Effector CD4-positive, alpha-beta T cell (primary cell): Measurements from ENCODE around the gene ITGB1BP1.

Experiments
- DNase-seq: peaks from one replicate; pipeline ENCODE4 v3.0.0-alpha.2; 2020

Gene ITGB1BP1

GRCh38 chr2:9377461-9378097, 45.7 kb downstream of the ITGB1BP1 start:
- no peak for DNase-seq

- DNase-seq = no peak
Observed at GRCh38 chr2:9375857-9376428, 47.4 kb downstream of the ITGB1BP1 start.

GRCh38 chr2:9374071-9374730, 49.1 kb downstream of the ITGB1BP1 start:
- DNase-seq = no peak

- no peak for DNase-seq
Observed at GRCh38 chr2:9373476-9373875, 49.9 kb downstream of the ITGB1BP1 start.

- DNase-seq = no peak
Observed at GRCh38 chr2:9373047-9373446, 50.3 kb downstream of the ITGB1BP1 start.

- no peak for DNase-seq
Observed at GRCh38 chr2:9370746-9371145, 52.6 kb downstream of the ITGB1BP1 start.

- no peak for DNase-seq
Observed at GRCh38 chr2:9366026-9366425, 57.3 kb downstream of the ITGB1BP1 start.

- no peak for DNase-seq
Observed at GRCh38 chr2:9365498-9366019, 57.8 kb downstream of the ITGB1BP1 start.

- no peak for DNase-seq
Observed at GRCh38 chr2:9364791-9365497, 58.4 kb downstream of the ITGB1BP1 start.

GRCh38 chr2:9364373-9364772, 59.0 kb downstream of the ITGB1BP1 start:
- no peak for DNase-seq

GRCh38 chr2:9360701-9361100, 62.6 kb downstream of the ITGB1BP1 start:
- DNase-seq = no peak

GRCh38 chr2:9360110-9360509, 63.2 kb downstream of the ITGB1BP1 start:
- no peak for DNase-seq

GRCh38 chr2:9359463-9359862, 63.9 kb downstream of the ITGB1BP1 start:
- no peak for DNase-seq

- DNase-seq = no peak
Observed at GRCh38 chr2:9358846-9359245, 64.5 kb downstream of the ITGB1BP1 start.

GRCh38 chr2:9356261-9356660, 67.1 kb downstream of the ITGB1BP1 start:
- no peak for DNase-seq

GRCh38 chr2:9355716-9356115, 67.6 kb downstream of the ITGB1BP1 start:
- no peak for DNase-seq

GRCh38 chr2:9355270-9355669, 68.1 kb downstream of the ITGB1BP1 start:
- no peak for DNase-seq

GRCh38 chr2:9354318-9354717, 69.0 kb downstream of the ITGB1BP1 start:
- DNase-seq = no peak
